SK-N-MC (cell line): Measurements from ENCODE around the gene NOTUM.

Experiments
- DNase-seq: peaks from one replicate; pipeline ENCODE4 v3.0.0-alpha.2; 2011; ENCODE audit warnings: low read depth, low spot score
- H3K27ac ChIP-seq: fragments of 200-600 bp; sonication (generic); 2 replicates; pipeline ENCODE4 v1.5.1; 2016; ENCODE audit warnings: mixed run types
- H3K36me3 ChIP-seq: fragments of 200-600 bp; sonication (generic); 2 replicates; pipeline ENCODE4 v1.6.1; 2017; ENCODE audit warnings: antibody characterized with exemption, low read length, mixed read lengths; ENCODE audit not compliant: insufficient read depth
- H3K4me3 ChIP-seq: fragments of 200-600 bp; sonication (generic); 2 replicates; pipeline ENCODE4 v1.5.1; 2016
- H3K9ac ChIP-seq: fragments of 200-600 bp; sonication (generic); 2 replicates; pipeline ENCODE4 v1.8.0; 2017; ENCODE audit warnings: mixed run types, mixed read lengths; ENCODE audit not compliant: insufficient read length
- H3K9me3 ChIP-seq: fragments of 200-600 bp; sonication (generic); 2 replicates; pipeline ENCODE4 v1.6.1; 2017; ENCODE audit warnings: low read depth, mild to moderate bottlenecking, antibody characterized with exemption, low read length, moderate library complexity, mixed read lengths
- EZH2 ChIP-seq: fragments of 200-600 bp; sonication (generic); IDR thresholded peaks from one replicate; pipeline ENCODE4 v1.6.1; 2017; ENCODE audit warnings: antibody characterized with exemption
- FOXP2 ChIP-seq: optimal IDR thresholded peaks from 2 replicates; pipeline ENCODE3; 2011; ENCODE audit warnings: mild to moderate bottlenecking, moderate library complexity; ENCODE audit not compliant: insufficient read depth; ENCODE audit errors: extremely low read length, control extremely low read depth
- POLR2AphosphoS5 ChIP-seq: IDR thresholded peaks from 2 replicates; pipeline ENCODE4 v1.6.1; 2012; ENCODE audit warnings: mild to moderate bottlenecking, low read depth, low read length, borderline replicate concordance

NOTUM gene

GRCh38 chr17:81929253-81930141 lies 31.5 kb downstream of the NOTUM start:
- H3K36me3 ChIP-seq, result no peaks in the 10 kb centered on the region; the same call in 1 of the 2 replicates
- no peaks in the 10 kb centered on the region for H3K9me3 ChIP-seq
- no peak for DNase-seq
- peak overlapping the region; percentile 93 for H3K4me3 ChIP-seq
- no peak overlapping the region for H3K9ac ChIP-seq
- TF ChIP-seq POLR2AphosphoS5 (no peak), FOXP2 (no peak), EZH2 (no peak)
- H3K27ac ChIP-seq, result no peak overlapping the region

GRCh38 chr17:81928544-81929252 lies 32.3 kb downstream of the NOTUM start:
- H3K9ac ChIP-seq, result peak overlapping the region; percentile 69
- H3K9me3 ChIP-seq, result no peaks in the 10 kb centered on the region
- 0 out of 2 replicates have a peak, but pooled peaks have one; percentile 34 for TF ChIP-seq POLR2AphosphoS5
- TF ChIP-seq FOXP2, result no peak
- peak overlapping the region; percentile 13; the same call in 1 of the 2 replicates for H3K27ac ChIP-seq
- H3K36me3 ChIP-seq, result no peaks in the 10 kb centered on the region; the same call in 1 of the 2 replicates
- DNase-seq, result no peak
- H3K4me3 ChIP-seq, result peak overlapping the region; percentile 93

- no peak for TF ChIP-seq EZH2
- TF ChIP-seq FOXP2, result no peak
- peak; percentile 81 for TF ChIP-seq POLR2AphosphoS5
- DNase-seq, result peak; percentile 57
These were observed 33.1 kb downstream of the NOTUM start, which contains the start of gene MAFG for GRCh38 chr17:81927653-81928543. Gene MAFG, minus strand, starts transcription at chr17:81927735. Its CDS starts 4,550 bp downstream, at chr17:81923185.

GRCh38 chr17:81927152-81927652 lies 33.8 kb downstream of the NOTUM start:
- TF ChIP-seq FOXP2, result no peak
- no peak for TF ChIP-seq POLR2AphosphoS5
- TF ChIP-seq EZH2, result no peak
- Histone ChIP-seq H3K9ac (peak overlapping the region; percentile 88), H3K36me3 (peaks cover 1% of the 10 kb centered on the region; the same call in 1 of the 2 replicates), H3K9me3 (no peaks in the 10 kb centered on the region), H3K27ac (peak overlapping the region; percentile 82), H3K4me3 (peak overlapping the region; percentile 90)
- no peak for DNase-seq

More at GRCh38 chr17:81927653-81928543, 33.1 kb downstream of the NOTUM start, which contains the start of gene MAFG:
- no peaks in the 10 kb centered on the region; the same call in 1 of the 2 replicates for H3K36me3 ChIP-seq
- peak within 1 kb of the TSS; percentile 88 for H3K9ac ChIP-seq
- H3K9me3 ChIP-seq, result no peaks in the 10 kb centered on the region
- peak within 1 kb of the TSS; percentile 93 for H3K4me3 ChIP-seq
- H3K27ac ChIP-seq, result peak within 1 kb of the TSS; percentile 82

GRCh38 chr17:81926451-81927151 lies 34.4 kb downstream of the NOTUM start:
- peak overlapping the region; percentile 88 for H3K9ac ChIP-seq
- peak overlapping the region; percentile 90 for H3K4me3 ChIP-seq
- H3K36me3 ChIP-seq, result peaks cover 6% of the 10 kb centered on the region; the same call in 1 of the 2 replicates
- DNase-seq, result no peak
- TF ChIP-seq EZH2, result no peak
- TF ChIP-seq POLR2AphosphoS5, result no peak
- TF ChIP-seq FOXP2, result no peak
- H3K27ac ChIP-seq, result peak overlapping the region; percentile 82
- no peaks in the 10 kb centered on the region for H3K9me3 ChIP-seq

- H3K9me3 ChIP-seq, result no peaks in the 10 kb centered on the region
- peaks cover 9% of the 10 kb centered on the region; the same call in 1 of the 2 replicates for H3K36me3 ChIP-seq
- TF ChIP-seq FOXP2 (no peak), EZH2 (no peak), POLR2AphosphoS5 (no peak)
- DNase-seq, result no peak
- peak overlapping the region; percentile 90 for H3K4me3 ChIP-seq
- H3K9ac ChIP-seq, result peak overlapping the region; percentile 88
- H3K27ac ChIP-seq, result peak overlapping the region; percentile 82; the same call in 1 of the 2 replicates
These were observed 35.0 kb downstream of the NOTUM start for GRCh38 chr17:81925860-81926450.
